PC-9 (cell line): Measurements from ENCODE around the gene PCDH15. TPM values are rescaled to one million over a fixed set of nuclear protein-coding genes. Genes with fewer than 3 reads are reported as not detected.

Experiments
- BruUV-seq: library from RNA; stranded (reverse); fragments of 400-500 nt; replicated peaks from 2 replicates; lab custom pipeline; 2021; lab: Mats Ljungman, UMichigan
- CTCF ChIA-PET: fragments of 300-600 bp; sonication (Branson Sonifier 250); formaldehyde crosslinking; loops from one replicate; lab custom pipeline; 2022; ENCODE audit warnings: antibody characterized with exemption; lab: Charles Lee
- POLR2A ChIA-PET: fragments of 300-600 bp; sonication (Branson Sonifier 250); formaldehyde crosslinking; loops from one replicate; lab custom pipeline; 2022; ENCODE audit warnings: antibody characterized with exemption; ENCODE audit not compliant: unreplicated experiment; lab: Charles Lee
- DNase-seq, 2 experiments: peaks; one replicate each; pipeline versions ENCODE4 v3.0.0 to v3.0.0-alpha.2; 2015 to 2022; ENCODE audit warnings: mixed read lengths in 1 of 2
- H2AFZ ChIP-seq: fragments of 200-600 bp; sonication (generic); 2 replicates; pipeline ENCODE4 v1.8.1; 2017; ENCODE audit warnings: antibody characterized with exemption
- H3F3A ChIP-seq: fragments of 200-600 bp; sonication (generic); 2 replicates; pipeline ENCODE4 v1.8.1; 2017; ENCODE audit warnings: antibody characterized with exemption, mild to moderate bottlenecking, low read depth; ENCODE audit not compliant: insufficient read depth
- H3K27ac ChIP-seq: fragments of 200-600 bp; sonication (generic); 2 replicates; pipeline ENCODE4 v1.6.1; 2016; ENCODE audit warnings: mixed run types
- H3K27me3 ChIP-seq: fragments of 200-600 bp; sonication (generic); 2 replicates; pipeline ENCODE4 v1.6.1; 2016; ENCODE audit warnings: low read depth, mixed run types; ENCODE audit not compliant: insufficient read depth
- H3K36me3 ChIP-seq: fragments of 200-600 bp; sonication (generic); 2 replicates; pipeline ENCODE4 v1.6.1; 2016; ENCODE audit warnings: low read depth, mixed run types
- H3K4me1 ChIP-seq: fragments of 200-600 bp; sonication (generic); replicated peaks from 2 replicates; pipeline ENCODE4 v1.6.1; 2016; ENCODE audit warnings: mixed run types; ENCODE audit not compliant: insufficient read depth
- H3K4me2 ChIP-seq: fragments of 200-600 bp; sonication (generic); 2 replicates; pipeline ENCODE4 v1.6.1; 2017; ENCODE audit warnings: mixed run types
- H3K4me3 ChIP-seq: fragments of 200-600 bp; sonication (generic); 2 replicates; pipeline ENCODE4 v1.6.1; 2016; ENCODE audit warnings: mixed run types
- H3K79me2 ChIP-seq: fragments of 200-600 bp; sonication (generic); 2 replicates; pipeline ENCODE4 v1.6.1; 2017; ENCODE audit warnings: low read depth, mixed run types
- H3K9me2 ChIP-seq: fragments of 200-600 bp; sonication (generic); 2 replicates; pipeline ENCODE4 v1.8.1; 2017; ENCODE audit warnings: mild to moderate bottlenecking; ENCODE audit not compliant: insufficient read depth
- H3K9me3 ChIP-seq: fragments of 200-600 bp; sonication (generic); 2 replicates; pipeline ENCODE4 v1.8.1; 2016; ENCODE audit warnings: low read depth; ENCODE audit not compliant: insufficient read depth
- H4K20me1 ChIP-seq: fragments of 200-600 bp; sonication (generic); 2 replicates; pipeline ENCODE4 v1.8.1; 2017; ENCODE audit not compliant: insufficient read depth
- EZH2 ChIP-seq: fragments of 200-600 bp; sonication (generic); IDR thresholded peaks from 2 replicates; pipeline ENCODE4 v1.8.0; 2017; ENCODE audit warnings: antibody characterized with exemption, low read depth
- intact Hi-C: fragments of 100-400 bp; cut with micrococcal nuclease; formaldehyde crosslinking; loops from one replicate; pipeline ENCODE4 v1.10.0; 2022; ENCODE audit not compliant: unreplicated experiment
- total RNA-seq: library from RNA; stranded (reverse); gene quantifications from 2 replicates; pipeline ENCODE4 v1.2.3, GENCODE V29; 2021
- TF ChIP-seq, protein P1 (sequence below): fragments of 200-600 bp; sonication (generic); conservative IDR thresholded peaks from 2 replicates; pipeline ENCODE4 v1.6.1; 2017; ENCODE audit warnings: mixed run types, antibody characterized with exemption, mild to moderate bottlenecking, moderate library complexity

PCDH15 gene
- total RNA-seq, 1 experiment from 2014 or later = not detected

DNA sequence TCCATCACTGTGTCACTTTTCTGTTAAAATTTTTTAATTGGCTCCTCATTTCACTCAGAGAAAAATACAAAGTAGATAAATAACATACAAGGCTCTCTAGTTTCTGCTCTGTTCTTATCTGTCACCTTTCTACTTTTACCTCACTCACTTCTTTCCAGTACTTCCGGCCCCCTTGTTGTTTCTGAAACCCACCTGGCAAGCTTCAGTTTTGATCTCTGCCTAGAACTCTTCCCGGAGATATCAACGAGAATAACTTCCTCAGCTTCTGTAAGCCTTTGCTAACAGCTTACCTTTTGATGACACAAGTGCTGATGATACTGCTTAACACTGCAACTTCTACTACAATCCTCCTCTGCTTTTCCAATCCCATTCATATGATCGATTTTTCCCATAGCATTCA is 566.2 kb downstream of the PCDH15 start:
- ChIA-PET CTCF (no interaction called here), POLR2A (no interaction called here)
- no peaks in the 10 kb centered on the region for H3K9me3 ChIP-seq
- no peak overlapping the region for H3K4me3 ChIP-seq
- H3K4me1 ChIP-seq = no peaks in the 10 kb centered on the region
- H3K9me2 ChIP-seq = no peaks in the 10 kb centered on the region
- H4K20me1 ChIP-seq = 0 out of 2 replicates have a peak, but pooled peaks cover 5% of the 10 kb centered on the region
- no peaks in the 10 kb centered on the region for H3F3A ChIP-seq
- no peaks in the 10 kb centered on the region for H3K36me3 ChIP-seq
- no peaks in the 10 kb centered on the region for H3K79me2 ChIP-seq
- intact Hi-C loops = no loop called here
- no TSS peak for BruUV-seq
- H3K27me3 ChIP-seq = no peaks in the 10 kb centered on the region
- TF ChIP-seq EZH2 = no peak
- TF ChIP-seq, protein P1, sequence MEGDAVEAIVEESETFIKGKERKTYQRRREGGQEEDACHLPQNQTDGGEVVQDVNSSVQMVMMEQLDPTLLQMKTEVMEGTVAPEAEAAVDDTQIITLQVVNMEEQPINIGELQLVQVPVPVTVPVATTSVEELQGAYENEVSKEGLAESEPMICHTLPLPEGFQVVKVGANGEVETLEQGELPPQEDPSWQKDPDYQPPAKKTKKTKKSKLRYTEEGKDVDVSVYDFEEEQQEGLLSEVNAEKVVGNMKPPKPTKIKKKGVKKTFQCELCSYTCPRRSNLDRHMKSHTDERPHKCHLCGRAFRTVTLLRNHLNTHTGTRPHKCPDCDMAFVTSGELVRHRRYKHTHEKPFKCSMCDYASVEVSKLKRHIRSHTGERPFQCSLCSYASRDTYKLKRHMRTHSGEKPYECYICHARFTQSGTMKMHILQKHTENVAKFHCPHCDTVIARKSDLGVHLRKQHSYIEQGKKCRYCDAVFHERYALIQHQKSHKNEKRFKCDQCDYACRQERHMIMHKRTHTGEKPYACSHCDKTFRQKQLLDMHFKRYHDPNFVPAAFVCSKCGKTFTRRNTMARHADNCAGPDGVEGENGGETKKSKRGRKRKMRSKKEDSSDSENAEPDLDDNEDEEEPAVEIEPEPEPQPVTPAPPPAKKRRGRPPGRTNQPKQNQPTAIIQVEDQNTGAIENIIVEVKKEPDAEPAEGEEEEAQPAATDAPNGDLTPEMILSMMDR = no peak
- no peak overlapping the region for H2AFZ ChIP-seq
- no peak overlapping the region for H3K4me2 ChIP-seq
- no peak for DNase-seq
- H3K27ac ChIP-seq = no peak overlapping the region

DNA sequence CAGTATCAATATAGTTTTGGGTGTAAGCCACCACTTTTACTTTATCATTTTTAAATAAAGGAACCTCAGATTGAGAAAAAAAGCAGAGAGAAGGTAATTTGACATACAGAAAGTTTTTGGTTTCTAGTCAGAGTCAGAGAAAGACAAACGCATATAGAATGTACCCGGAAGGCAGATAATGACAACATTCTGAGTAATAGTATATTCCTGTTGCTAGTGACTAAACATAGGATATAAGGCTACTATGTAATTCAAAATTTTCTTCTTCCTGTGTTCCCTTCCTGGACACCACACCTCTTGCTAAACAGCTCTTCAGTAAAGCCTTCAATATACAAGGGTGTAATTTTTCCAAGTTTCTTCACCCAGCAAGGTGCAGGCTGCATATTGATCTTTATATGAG is 597.6 kb downstream of the PCDH15 start:
- Histone ChIP-seq H3K4me1 (no peaks in the 10 kb centered on the region), H3K9me3 (no peaks in the 10 kb centered on the region), H3K36me3 (no peaks in the 10 kb centered on the region), H3K27ac (no peak overlapping the region), H3K79me2 (no peaks in the 10 kb centered on the region), H4K20me1 (no peaks in the 10 kb centered on the region), H3K27me3 (no peaks in the 10 kb centered on the region), H3F3A (no peaks in the 10 kb centered on the region), H3K4me3 (no peak overlapping the region), H3K9me2 (no peaks in the 10 kb centered on the region), H2AFZ (no peak overlapping the region), H3K4me2 (no peak overlapping the region)
- TF ChIP-seq EZH2 = no peak
- TF ChIP-seq, protein P1 = no peak
- POLR2A ChIA-PET = no interaction called here
- intact Hi-C loops = no loop called here
- DNase-seq = no peak
- no TSS peak for BruUV-seq
- CTCF ChIA-PET = no interaction called here

DNA sequence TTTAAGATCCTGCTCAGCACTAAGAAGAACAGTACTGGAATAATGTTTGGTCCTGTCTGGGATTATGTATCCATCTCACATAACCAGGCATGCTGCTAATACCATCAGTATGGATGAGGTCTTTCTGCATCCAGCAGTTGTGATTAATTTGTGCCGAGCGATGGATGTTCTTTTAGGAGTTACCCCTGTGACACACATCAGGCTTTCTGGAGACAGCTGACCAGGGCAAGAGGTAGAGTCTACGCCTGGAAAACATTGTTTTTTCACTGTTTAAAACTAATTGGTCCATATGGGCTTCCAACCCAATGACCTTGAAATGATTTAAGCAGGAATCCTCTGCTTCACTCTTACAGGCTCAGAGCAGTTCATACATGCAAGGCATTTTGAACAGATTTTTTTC is 603.0 kb downstream of the PCDH15 start:
- Histone ChIP-seq H3K36me3 (no peaks in the 10 kb centered on the region), H3K27ac (no peak overlapping the region), H3K9me2 (no peaks in the 10 kb centered on the region), H2AFZ (no peak overlapping the region), H4K20me1 (no peaks in the 10 kb centered on the region), H3K4me3 (no peak overlapping the region), H3K27me3 (no peaks in the 10 kb centered on the region), H3K9me3 (no peaks in the 10 kb centered on the region), H3K4me1 (no peaks in the 10 kb centered on the region), H3K79me2 (no peaks in the 10 kb centered on the region), H3K4me2 (no peak overlapping the region), H3F3A (no peaks in the 10 kb centered on the region)
- ChIA-PET CTCF (interaction anchor here (0.5 kb wide), 1 partner anchor 1134 kb away, joined by 3 read pairs; no protein-coding TSS in a partner anchor), POLR2A (no interaction called here)
- DNase-seq = no peak
- BruUV-seq = no TSS peak
- TF ChIP-seq EZH2 = no peak
- intact Hi-C loops = no loop called here

DNA sequence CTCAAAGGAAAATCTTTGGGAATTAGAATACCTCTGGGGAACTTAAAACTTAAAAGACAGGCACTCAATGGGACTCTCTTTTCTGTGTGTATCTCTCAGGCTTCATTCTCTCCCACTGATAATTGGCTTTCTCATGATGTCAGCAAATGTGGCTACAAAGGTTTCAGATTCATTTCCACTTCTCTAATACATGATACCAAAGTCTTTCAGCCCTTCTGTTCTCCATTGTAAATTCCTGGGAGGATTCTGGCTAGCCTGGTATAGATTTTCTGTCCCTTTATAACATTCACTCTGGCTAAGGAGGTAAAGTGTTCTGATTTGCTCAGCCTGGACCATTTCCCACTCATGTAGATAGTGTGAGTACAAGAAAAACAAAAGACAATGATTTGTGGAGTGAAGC is 606.2 kb downstream of the PCDH15 start:
- BruUV-seq = no TSS peak
- no peak for DNase-seq
- Histone ChIP-seq H3K79me2 (no peaks in the 10 kb centered on the region), H3K4me2 (no peak overlapping the region), H3K4me3 (no peak overlapping the region), H3K27me3 (no peaks in the 10 kb centered on the region), H3K9me3 (no peaks in the 10 kb centered on the region), H3K9me2 (no peaks in the 10 kb centered on the region), H4K20me1 (no peaks in the 10 kb centered on the region), H3K36me3 (no peaks in the 10 kb centered on the region), H3K27ac (no peak overlapping the region), H3K4me1 (no peaks in the 10 kb centered on the region), H3F3A (no peaks in the 10 kb centered on the region), H2AFZ (no peak overlapping the region)
- ChIA-PET POLR2A (no interaction called here), CTCF (no interaction called here)
- intact Hi-C loops = no loop called here
- TF ChIP-seq, protein P1 = no peak
- TF ChIP-seq EZH2 = no peak
